Measurements from ENCODE around the gene NUDC. TPM values are rescaled to one million over a fixed set of nuclear protein-coding genes. Genes with fewer than 3 reads are reported as not detected.
A peak's percentile ranks its signal among the peaks of the same experiment; 100 is the strongest.

NUDC gene
- total RNA-seq, 2 donors from 2014 or later, result 103 to 120 TPM

- H3K27ac Mint-ChIP-seq, result peak overlapping the region; percentile 27
- Histone ChIP-seq H3K9me3 (ENCODE audit: control insufficient read depth, low read length) (no peaks in the 10 kb centered on the region), H3K4me3 (ENCODE audit: low read length) (no peak overlapping the region), H3K36me3 (ENCODE audit: control insufficient read depth, insufficient read depth, low read length) (peaks cover 21% of the 10 kb centered on the region), H3K4me1 (ENCODE audit: control insufficient read depth, insufficient read depth, low read length) (no peaks in the 10 kb centered on the region), H3K27ac (ENCODE audit: low read depth, low read length) (no peak overlapping the region), H3K27me3 (ENCODE audit: control insufficient read depth, insufficient read depth, low read length, poor library complexity, severe bottlenecking) (no peaks in the 10 kb centered on the region), H3K9ac (ENCODE audit: extremely low read depth, low read length, poor library complexity, severe bottlenecking) (no peak overlapping the region)
- no peak for DNase-seq
- TF ChIP-seq CTCF (conservative IDR thresholded peaks at IDR 0.05), result no peak
- H3K36me3 Mint-ChIP-seq (ENCODE audit: low read depth), result peaks cover 40% of the 10 kb centered on the region
- H3K4me3 Mint-ChIP-seq, result no peak overlapping the region
- peaks cover 5% of the 10 kb centered on the region for H3K4me1 Mint-ChIP-seq
- H3K9me3 Mint-ChIP-seq, result peaks cover 2% of the 10 kb centered on the region
- no peaks in the 10 kb centered on the region for H3K27me3 Mint-ChIP-seq (ENCODE audit: insufficient read depth)
- WGBS, 2 experiments (ENCODE audit: insufficient coverage in 1 of 2, insufficient read length in 1 of 2), result 94 to 95% methylated on average over 12 to 14 of the region's 14 CpGs
Measured at GRCh38 chr1:26951216-26951615, 29.7 kb downstream of the NUDC start.

- no peak for DNase-seq
- Histone ChIP-seq H3K36me3 (ENCODE audit: control insufficient read depth, insufficient read depth, low read length) (peaks cover 16% of the 10 kb centered on the region), H3K9ac (ENCODE audit: extremely low read depth, low read length, poor library complexity, severe bottlenecking) (no peak overlapping the region), H3K27ac (ENCODE audit: low read depth, low read length) (no peak overlapping the region), H3K27me3 (ENCODE audit: control insufficient read depth, insufficient read depth, low read length, poor library complexity, severe bottlenecking) (no peaks in the 10 kb centered on the region), H3K9me3 (ENCODE audit: control insufficient read depth, low read length) (no peaks in the 10 kb centered on the region), H3K4me1 (ENCODE audit: control insufficient read depth, insufficient read depth, low read length) (no peaks in the 10 kb centered on the region), H3K4me3 (ENCODE audit: low read length) (no peak overlapping the region)
- no peak for TF ChIP-seq CTCF (conservative IDR thresholded peaks at IDR 0.05)
- Mint-ChIP-seq H3K9me3 (peaks cover 6% of the 10 kb centered on the region), H3K4me1 (peaks cover 5% of the 10 kb centered on the region), H3K27me3 (ENCODE audit: insufficient read depth) (no peaks in the 10 kb centered on the region), H3K4me3 (no peak overlapping the region), H3K36me3 (ENCODE audit: low read depth) (peaks cover 38% of the 10 kb centered on the region), H3K27ac (no peak overlapping the region)
- 92 to 96% methylated on average over 19 to 24 of the region's 24 CpGs for WGBS, 2 experiments (ENCODE audit: insufficient coverage in 1 of 2, insufficient read length in 1 of 2)
Measured at GRCh38 chr1:26951821-26952497, 30.4 kb downstream of the NUDC start.

GRCh38 chr1:26953374-26953773, 31.8 kb downstream of the NUDC start:
- no peak overlapping the region for H3K27ac Mint-ChIP-seq
- H3K27me3 Mint-ChIP-seq (ENCODE audit: insufficient read depth), result no peaks in the 10 kb centered on the region
- TF ChIP-seq CTCF (conservative IDR thresholded peaks at IDR 0.05), result no peak
- H3K36me3 Mint-ChIP-seq (ENCODE audit: low read depth), result peaks cover 40% of the 10 kb centered on the region
- no peaks in the 10 kb centered on the region for H3K4me1 ChIP-seq (ENCODE audit: control insufficient read depth, insufficient read depth, low read length)
- H3K4me1 Mint-ChIP-seq, result peaks cover 5% of the 10 kb centered on the region
- no peak overlapping the region for H3K4me3 ChIP-seq (ENCODE audit: low read length)
- H3K9me3 Mint-ChIP-seq, result peaks cover 6% of the 10 kb centered on the region
- no peaks in the 10 kb centered on the region for H3K9me3 ChIP-seq (ENCODE audit: control insufficient read depth, low read length)
- H3K27ac ChIP-seq (ENCODE audit: low read depth, low read length), result no peak overlapping the region
- WGBS, 2 experiments (ENCODE audit: insufficient coverage in 1 of 2, insufficient read length in 1 of 2), result 92 to 97% methylated on average over 2 to 5 of the region's 5 CpGs
- H3K27me3 ChIP-seq (ENCODE audit: control insufficient read depth, insufficient read depth, low read length, poor library complexity, severe bottlenecking), result peaks cover 1% of the 10 kb centered on the region
- H3K9ac ChIP-seq (ENCODE audit: extremely low read depth, low read length, poor library complexity, severe bottlenecking), result no peak overlapping the region
- peaks cover 11% of the 10 kb centered on the region for H3K36me3 ChIP-seq (ENCODE audit: control insufficient read depth, insufficient read depth, low read length)
- no peak overlapping the region for H3K4me3 Mint-ChIP-seq
- DNase-seq, result no peak

Data from endodermal cell (in vitro differentiated cells).